ENCODE results near the gene CLK3.

GRCh38 chr15:74579001-74579400 lies 36.6 kb upstream of the CLK3 start:
- TF ChIP-seq CTCF (IDR thresholded peaks at IDR 0.05) (no peak), POLR2A (IDR thresholded peaks at IDR 0.05) (no peak)
